AG09309 (cell line): ENCODE measurements around the gene SH3TC1.
A peak's percentile ranks its signal among the peaks of the same experiment; 100 is the strongest.

Experiments
- DNase-seq: peaks from one replicate; pipeline ENCODE4 v3.0.0-alpha.2; 2010; ENCODE audit warnings: low read depth
- H3K4me3 ChIP-seq: 2 replicates; pipeline ENCODE4 v1.5.1; 2011; ENCODE audit warnings: mild to moderate bottlenecking, low read depth, low read length, moderate library complexity; ENCODE audit not compliant: control insufficient read depth
- CTCF ChIP-seq: IDR thresholded peaks from 2 replicates; pipeline ENCODE4 v1.5.1; 2011; ENCODE audit warnings: mild to moderate bottlenecking, low read depth, low read length, inconsistent platforms; ENCODE audit not compliant: insufficient read depth, control insufficient read depth; ENCODE audit errors: missing control alignments

The SH3TC1 gene

GRCh38 chr4:8182858-8183725 lies 16.0 kb upstream of the SH3TC1 start:
- DNase-seq, result peak; percentile 52
- TF ChIP-seq CTCF, result no peak
- no peak overlapping the region for H3K4me3 ChIP-seq

GRCh38 chr4:8184061-8184460 lies 15.0 kb upstream of the SH3TC1 start:
- no peak for TF ChIP-seq CTCF
- DNase-seq, result no peak
- H3K4me3 ChIP-seq, result no peak overlapping the region

- peak; percentile 80 for DNase-seq
- H3K4me3 ChIP-seq, result no peak overlapping the region
- no peak for TF ChIP-seq CTCF
Observed at GRCh38 chr4:8185295-8185694, 13.8 kb upstream of the SH3TC1 start.

GRCh38 chr4:8185930-8186329 lies 13.2 kb upstream of the SH3TC1 start:
- no peak for DNase-seq
- H3K4me3 ChIP-seq, result no peak overlapping the region
- no peak for TF ChIP-seq CTCF

GRCh38 chr4:8188085-8188484 lies 11.0 kb upstream of the SH3TC1 start:
- no peak overlapping the region for H3K4me3 ChIP-seq
- no peak for DNase-seq
- TF ChIP-seq CTCF, result no peak

- TF ChIP-seq CTCF, result no peak
- DNase-seq, result no peak
- no peak overlapping the region for H3K4me3 ChIP-seq
Observed at GRCh38 chr4:8188743-8189550, 10.1 kb upstream of the SH3TC1 start.
